GM18861 (cell line): ENCODE data around the gene RASGEF1C.
"Not testable (repeated sequence)": the region's sequence is repeated elsewhere in the genome, so short reads cannot be mapped to it uniquely, and the experiment has no call there.

Experiments
- ATAC-seq: cut with Tn5 transposase; IDR thresholded peaks from one replicate; pipeline ENCODE4 v1.9.1; 2021; ENCODE audit not compliant: unreplicated experiment

The RASGEF1C gene

DNA sequence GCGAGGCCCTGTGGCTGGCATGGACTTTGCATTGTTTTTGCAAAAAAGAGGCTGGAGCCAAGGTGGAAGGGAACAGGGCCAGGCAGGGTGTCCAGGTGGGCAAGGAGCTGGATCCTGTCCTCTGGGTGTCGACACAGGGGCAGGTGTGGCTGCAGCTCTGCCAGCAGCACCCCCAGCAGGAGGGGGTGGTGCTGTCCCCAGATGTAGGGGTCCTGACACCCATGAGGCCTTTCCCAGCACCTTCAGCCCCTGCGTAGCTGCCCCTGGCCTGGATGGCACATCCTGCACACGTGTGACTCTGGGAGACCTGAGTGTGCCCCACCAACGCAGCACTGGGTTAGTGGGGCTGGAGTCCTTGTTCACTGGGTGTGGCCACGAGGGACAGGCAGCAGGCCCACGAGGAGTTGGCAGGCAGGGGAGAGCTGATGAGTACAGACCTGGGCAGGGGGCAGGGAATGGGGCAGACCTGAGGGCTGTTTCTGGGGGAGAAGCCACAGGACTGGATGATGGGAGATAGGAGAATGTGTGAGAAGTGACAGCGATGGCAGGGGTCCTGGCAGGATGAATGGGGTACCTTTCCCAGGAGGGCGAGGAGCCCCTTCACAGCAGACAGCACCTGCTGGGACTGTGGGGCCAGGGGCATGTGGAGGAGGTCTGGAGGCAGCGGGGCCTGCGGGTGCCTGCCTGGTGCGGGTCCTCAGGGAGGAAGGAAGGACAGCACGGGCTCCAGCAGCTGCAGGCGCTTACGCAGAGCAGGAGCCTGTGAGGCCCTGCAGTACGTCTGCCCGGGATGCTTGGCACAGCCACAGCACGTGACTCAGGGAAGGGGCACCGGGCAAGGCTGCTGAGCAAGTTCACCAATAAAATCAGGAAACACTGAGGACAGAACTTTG lies 3.6 kb upstream of the RASGEF1C start:
- ATAC-seq: no peak

DNA sequence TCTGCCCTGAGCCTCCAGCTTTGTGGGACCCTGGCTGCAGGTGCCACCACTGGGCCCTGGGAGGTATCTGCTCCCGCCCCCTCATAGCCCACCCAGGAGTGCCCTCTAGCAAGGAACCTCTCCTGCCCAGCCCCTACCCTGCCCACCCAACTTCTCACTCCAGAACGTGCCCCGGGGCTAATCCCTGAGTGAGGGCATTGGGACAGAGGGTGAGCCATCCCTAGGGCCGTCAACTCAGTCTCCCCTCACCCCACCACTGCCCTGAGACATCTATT lies 2.7 kb upstream of the RASGEF1C start:
- no peak for ATAC-seq

DNA sequence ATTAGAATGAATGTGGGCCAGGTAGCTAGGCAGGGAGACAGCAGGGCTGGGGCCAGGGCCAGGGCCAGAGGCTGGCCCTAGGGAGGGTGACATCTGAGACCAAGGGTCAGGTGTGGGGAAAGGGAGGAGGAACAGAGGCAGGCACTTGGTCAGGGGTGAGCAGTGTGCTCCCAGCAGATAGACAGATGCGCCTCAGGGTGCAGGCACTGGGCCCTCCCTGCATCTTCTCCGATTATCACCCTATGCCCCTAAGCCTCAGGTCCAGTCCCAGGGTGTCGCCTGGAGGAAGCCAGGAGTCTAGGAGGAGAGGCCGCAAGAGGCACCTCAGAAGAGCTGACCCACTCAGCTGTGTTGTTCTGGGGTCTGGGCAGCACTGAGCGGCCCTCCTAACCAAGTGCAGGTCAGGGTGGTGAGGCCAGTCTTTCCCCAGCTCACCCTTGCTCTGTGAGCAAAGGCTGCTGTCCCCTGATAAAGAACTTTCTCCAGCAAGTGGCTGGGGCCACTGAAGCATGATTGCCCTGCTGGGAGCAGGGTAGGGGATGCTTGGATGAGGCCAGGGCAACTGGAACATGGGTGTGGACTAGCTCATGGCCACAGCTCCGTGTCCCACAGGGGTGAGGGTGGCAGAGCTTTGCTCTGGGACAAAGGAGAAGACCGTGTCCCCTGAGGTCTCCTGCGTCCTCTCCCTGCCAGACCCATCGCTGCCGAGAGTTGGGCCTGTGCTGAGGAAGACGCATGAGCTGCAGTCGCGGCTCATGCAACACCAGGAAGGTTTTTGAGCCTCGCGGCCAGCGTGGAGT lies 2.1 kb upstream of the RASGEF1C start:
- ATAC-seq: no peak

DNA sequence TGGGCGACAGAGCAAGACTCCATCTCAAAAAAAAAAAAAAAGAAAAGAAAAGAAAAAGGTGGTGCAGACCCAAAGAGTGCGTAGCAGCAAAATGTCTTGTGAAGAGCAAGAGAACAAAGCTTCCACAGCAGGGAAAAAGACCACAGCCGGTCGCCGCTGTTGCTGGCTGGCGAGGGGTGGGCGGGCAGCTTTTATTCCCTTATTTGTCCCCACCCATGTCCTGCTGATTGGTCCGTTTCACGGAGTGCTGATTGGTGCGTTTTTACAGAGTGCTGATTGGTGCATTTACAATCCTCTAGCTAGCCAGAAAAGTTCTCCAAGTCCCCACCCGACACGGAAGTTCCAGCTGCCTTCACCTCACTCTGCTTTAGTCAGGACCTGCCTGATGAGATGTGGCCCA lies 1.1 kb upstream of the RASGEF1C start:
- not testable (repeated sequence) for ATAC-seq

DNA sequence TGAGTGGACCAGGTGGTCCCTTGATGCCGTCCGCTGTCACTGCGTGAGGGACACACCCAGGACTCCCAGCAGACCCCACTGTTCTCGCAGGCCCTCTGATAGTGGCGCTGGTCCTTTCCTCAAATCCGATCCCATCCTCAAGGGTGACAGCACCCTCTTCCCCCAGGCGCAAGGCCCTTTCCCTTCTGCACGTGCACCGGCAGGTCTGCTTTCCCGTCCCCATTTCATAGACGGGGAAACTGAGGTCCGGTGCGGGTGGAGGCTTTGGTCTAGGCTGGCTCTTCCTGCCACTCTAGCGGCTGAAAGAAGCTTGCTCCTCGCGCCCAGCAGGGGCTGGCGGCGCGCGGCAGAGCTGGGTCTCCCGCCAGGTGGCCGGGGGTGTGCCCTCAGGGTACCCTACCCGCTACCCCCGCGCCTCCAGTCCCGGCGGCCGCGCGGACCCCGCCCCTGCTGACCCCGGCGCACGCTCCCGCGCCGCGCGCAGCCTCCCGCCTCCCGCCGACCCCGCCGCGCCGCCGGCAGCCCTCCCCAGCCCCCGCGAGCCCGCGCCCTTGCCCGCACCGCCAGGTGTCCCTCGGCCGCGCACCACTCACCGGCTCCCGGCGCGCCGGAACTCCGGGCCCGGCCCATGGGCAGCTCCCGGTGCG lies 453 bp downstream of the RASGEF1C start:
- no peak for ATAC-seq

DNA sequence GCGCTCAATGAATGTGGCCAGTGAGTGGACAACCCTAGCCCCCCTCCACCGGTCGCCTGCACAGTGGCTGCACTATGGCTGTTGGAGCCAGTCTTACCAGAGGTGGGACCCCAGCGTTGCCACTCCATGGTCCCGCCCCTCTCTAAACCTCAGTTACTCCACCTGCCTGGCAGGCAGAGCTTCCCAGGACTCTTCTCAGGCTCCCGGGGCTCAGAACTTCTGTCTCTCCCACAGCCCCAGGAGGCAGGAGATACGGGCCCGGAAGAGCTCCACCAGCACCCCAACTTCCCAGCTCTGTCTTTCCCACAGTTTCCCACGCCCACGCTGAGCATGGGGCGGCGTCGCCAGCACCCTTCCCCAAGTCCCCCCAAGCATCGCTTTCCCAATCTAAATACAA lies 975 bp downstream of the RASGEF1C start:
- no peak for ATAC-seq

DNA sequence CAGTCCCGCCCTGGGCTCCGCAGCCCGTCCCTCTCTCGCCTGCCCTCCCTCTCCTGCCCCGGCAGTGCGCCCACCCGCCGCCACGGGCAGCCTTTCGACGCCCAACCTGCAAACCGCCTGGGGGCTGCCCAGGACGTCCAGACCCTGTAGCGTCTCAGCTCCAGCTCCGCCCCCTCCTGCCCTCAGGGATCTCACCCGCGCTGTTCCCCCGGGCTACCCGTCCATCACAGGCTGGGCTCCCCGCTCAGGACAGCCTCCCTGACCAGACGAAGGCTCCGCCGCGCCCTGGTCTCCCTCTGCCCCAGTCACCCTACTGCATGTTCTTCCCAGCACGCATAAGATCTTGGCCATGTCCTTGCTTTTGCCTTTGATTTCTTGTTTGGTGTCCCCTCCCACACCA lies 1.4 kb downstream of the RASGEF1C start:
- ATAC-seq: no peak

DNA sequence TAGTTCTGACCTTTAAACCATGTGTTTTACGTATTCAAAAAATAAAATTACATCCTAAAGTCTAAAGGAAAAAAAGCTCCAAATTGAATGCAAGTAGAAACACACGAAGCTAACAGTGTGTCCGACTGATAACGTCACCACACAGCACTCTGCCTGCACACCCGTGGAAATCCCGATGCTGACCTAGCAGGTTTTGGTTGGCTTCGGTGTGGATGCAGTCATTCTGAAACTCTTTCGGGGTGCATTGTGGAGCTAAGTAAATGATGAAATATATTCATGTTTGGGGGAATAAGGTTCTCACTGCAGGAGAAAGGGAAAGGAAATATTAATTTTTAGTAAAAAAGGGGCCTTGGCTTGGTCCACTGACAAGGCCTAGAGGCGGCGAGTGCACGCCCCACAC lies 2.0 kb downstream of the RASGEF1C start:
- no peak for ATAC-seq

DNA sequence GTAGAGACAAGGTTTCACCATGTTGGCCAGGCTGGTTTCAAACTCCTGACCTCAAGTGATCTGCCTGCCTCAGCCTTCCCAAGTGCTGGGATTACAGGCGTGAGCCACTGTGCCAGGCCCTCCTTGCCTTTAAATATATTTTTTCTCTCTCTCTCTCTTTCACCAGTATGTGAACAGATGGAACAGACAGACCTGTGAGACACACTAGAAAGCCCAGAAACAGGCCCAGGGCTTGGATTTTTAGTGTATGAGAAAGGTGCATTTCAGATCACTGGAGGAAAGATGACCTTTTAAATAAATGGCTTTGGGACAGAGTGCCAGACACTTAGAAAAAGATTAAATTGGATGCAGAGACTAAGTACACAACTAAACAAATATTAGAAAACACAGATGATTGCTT lies 3.1 kb downstream of the RASGEF1C start:
- no peak for ATAC-seq

DNA sequence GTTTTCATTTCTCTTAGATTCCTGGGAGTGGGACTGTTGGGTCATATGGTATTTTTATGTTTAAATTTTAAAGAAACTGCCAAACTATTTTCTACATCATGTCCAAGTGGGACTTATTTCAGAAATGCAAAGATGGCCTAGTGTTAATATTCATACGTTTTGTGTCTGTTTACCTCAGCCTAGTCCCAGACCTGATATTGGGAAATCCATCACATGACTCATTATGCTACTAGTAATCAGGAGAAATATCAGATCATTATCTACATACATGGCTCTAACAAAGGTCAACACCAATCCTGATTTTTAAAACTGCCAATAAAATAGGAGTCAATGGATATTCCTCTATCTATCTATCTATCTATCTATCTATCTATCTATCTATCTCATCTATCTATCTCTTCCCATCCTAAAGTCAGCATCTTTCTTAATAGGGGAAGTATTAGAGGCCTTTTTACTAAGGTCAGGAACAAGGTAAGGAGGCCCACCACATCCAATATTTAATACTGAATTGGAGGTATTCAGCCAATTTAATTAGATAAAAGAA lies 4.7 kb downstream of the RASGEF1C start:
- no peak for ATAC-seq

DNA sequence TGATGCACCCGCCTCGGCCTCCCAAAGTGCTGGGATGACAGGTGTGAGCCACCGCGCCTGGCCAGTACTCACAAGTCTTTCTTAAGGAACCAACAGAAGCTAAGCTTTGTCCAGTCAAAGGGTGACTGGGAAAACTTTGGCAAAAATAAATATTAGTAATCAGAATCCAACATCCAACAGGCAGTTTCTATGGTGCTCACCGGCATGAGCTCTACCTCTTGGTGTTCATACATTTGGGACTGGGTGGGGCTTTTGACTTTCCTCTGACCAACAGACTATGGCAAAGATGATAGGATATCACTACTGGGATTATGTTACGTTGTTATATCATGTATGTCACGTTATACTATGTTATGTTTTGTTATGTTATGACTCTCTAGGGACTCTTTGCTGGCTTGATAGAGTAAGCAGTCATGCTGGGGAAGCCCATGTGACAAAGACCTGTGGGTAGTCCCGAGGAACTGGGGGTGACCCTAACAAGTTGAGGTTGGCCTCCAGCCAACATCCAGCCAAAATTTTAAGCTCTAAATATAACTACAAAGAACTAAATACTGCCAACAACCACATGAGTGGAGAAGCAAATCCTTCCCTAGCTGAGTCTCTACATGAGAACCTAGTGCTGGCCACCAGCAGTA lies 6.0 kb downstream of the RASGEF1C start:
- no peak for ATAC-seq

DNA sequence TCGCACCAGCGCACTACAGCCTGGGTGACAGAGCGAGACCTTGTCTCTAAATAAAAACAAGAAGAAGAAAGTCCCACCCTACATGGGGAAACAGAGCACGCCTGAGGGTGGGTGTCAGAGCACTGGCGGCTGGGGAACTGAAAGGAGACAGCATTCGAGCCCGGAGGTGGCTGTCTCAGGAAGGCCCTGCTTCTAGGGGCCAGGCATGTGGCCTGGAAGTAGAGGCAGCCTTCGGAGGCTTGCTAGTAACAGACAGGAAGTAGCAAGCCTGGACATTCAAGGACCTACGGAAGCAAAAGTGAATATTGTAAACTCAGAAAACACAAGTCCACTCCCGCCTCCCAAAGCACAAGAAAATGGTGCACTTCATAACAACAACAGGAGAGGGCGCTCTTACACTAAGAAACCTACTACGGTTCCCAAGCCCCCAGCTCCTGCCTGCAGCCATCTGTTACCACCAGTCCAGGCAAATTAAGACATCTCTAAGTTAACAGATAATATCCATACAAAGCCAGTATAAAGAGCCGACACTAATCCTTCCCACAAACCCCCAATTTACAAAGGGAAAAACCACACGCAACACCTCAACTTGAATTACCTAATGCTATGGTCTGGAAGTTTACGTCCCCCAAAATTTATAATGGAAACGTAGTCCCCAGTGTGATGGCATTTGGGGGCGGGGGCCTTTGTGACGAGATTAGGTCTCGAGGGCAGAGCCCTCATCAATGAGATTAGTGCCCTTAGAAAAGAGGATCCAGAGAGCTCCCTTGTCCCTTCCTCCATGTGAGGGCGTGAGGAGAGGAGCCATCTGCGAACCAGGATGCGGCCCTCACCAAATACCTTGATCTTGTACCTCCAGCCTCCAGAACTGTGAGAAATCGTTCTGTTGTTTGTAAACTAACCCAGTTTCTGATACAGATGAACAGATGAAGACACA lies 7.7 kb downstream of the RASGEF1C start:
- no peak for ATAC-seq

DNA sequence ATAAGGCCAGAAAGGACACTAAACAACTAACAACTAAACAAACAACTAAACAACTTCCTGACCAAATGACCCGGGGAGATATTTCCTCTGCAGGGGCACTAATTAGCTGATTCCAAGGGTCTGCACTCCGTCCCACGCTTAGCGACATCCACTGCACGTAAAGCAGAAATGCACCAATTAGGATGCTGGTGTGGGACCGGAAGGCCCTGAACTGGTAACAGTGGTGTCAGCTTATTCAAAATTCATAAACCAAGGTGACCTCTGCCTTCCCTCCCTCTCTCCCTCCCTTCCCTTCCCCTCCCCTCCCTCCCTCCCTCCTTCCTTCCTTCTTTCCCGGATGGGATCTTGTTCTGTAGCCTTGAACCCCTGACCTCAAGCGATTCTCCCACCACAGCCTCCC lies 9.6 kb downstream of the RASGEF1C start:
- no peak for ATAC-seq

DNA sequence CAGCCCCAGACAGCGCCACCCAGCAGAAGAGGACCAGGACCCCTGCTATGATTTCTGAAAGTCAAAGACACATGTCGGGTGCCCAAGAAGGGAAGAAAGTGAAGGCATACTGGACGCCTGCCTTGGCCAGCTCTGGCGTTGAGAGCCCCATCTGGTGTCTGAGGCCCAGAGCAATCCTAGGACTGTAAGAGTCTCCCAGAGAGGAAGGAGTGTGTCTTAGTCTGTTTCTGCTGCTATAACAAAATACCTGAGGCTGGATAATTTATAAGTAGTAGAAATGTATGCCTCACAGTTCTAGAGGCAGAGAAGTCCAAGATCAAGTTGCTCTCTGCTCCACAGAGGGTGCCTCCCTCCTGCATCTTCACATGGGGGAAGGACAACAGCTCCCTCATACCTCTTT lies 10.8 kb downstream of the RASGEF1C start:
- ATAC-seq: no peak

DNA sequence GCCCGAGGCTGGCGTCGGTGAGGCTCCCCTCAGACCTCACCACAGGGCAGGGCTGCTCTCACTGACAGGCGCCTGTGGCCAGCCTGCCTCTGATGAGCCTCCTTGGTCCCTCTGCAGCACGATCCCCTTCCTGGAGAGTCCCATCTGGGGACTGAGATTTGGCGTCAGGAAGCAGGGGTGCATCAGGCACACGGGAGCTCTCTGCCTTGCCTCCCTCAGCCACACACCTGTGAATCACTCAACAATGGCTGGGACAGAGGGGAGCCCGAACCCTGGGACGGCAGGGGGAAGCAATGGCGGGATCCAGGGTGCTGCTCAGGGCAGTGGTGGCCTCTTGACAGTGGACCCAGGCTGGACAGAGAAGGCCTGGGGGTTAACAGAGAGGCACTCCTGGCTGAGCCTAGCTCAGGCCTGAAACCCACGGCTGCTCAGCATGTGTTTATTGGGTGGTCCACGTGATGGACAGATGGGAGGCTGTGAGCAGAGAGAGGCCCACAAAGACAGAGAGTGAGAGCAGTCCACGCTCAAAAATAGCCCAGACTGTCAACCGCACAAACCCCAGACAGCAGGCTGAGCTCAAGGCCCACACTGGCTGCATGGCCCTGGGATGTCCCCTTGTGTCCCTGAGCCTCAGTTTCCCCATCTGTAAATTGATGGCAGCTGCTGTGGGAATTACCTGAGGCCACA lies 11.9 kb downstream of the RASGEF1C start:
- ATAC-seq: no peak

DNA sequence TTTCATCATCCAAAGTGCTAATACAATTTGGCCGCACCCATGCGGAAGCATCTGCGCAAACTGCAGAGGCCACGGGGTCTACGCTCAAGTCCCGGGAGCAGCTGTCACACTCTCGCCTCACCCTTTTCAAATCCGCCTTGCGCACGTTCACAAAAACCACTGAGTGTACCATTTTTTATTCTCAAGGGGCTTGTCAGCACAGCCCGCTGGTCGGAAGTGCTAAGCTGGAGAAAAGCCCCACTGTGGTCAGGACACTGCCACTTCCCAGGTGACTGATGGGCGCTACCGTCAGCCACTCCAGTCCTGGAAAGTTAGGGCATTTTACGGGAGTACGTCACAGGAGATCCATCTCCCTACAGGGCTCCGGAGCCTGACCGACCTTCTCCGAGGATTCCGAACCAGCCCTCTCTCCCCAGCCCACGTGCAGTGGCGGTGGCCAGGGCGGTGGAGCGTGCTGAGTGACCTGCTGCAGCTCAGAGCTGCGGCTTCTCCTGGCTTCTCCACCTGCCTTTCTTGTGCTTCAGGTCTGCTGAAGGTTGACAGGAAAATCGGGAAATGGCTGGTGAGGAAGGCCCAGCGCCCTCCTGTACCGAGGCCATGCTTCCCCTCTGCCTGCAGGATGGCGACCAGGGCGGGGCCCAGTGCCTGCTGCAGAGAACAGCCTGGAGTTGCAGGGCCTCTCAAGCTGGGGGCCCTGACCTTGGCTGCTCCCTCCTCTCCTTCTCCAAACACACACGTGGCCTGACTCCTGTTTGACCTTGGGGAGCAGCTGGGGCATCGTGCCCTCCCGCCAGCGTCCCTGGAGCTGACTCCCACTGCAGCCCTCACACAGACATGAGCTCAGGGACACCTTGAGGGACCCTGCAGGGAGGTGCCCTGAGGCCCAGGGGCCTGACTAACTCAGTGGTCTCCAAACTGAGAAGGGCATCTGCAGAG lies 14.3 kb downstream of the RASGEF1C start:
- no peak for ATAC-seq

DNA sequence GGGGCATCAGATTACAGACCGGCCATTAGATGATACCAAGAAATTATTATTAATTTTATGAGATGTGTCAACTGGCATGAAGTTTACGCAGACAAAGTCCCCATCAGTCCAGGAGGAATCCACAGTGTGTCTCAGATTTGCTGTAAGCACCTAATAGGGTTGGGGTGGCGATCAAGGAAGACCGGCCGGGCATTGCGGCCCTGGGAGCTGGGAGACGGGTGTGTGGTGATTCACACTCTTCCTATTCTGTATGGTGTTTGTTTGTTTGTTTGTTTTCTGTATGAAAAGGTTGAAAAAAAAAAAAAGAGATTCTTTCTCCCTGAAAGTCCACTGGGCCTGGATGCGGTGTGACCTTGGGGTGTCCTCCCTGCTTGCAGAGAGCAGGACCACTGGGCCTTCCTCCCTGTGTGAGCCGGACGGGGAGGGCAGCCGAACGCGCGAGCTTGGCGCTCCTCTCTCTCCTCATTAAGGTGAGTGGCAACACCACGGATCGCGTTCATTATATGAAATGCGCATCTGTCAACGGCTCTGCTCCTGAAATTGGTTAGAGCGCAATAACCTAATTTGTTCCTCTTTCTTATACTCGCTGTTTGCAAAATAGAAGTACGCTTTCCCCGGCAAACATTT lies 15.1 kb downstream of the RASGEF1C start:
- no peak for ATAC-seq

DNA sequence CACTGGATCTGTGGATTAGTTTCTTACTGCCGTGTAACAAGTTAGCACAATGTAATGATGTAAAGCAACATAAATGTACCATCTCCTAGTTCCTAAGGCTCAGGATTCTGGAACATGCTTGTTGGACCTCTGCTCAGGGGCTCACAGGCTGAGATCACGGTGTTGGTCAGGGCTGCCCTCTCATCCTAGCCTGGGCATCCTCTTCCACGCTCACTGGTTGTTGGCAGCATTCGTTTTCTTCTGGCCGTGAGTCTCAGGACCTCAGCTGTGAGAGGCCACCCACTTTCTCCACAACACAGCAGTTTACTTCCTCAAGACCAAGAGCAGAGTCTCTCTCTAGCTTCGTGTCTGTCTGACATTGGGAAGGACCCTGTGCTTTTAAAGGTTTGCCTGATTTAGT lies 17.3 kb downstream of the RASGEF1C start:
- no peak for ATAC-seq
